Spleen (tissue), 11 donors: Measurements from ENCODE around the gene MATCAP1. TPM values are rescaled to one million over a fixed set of nuclear protein-coding genes. Genes with fewer than 3 reads are reported as not detected.

ENCODE experiments used
- DNase-seq: peaks from one replicate; pipeline ENCODE4 v3.0.0-alpha.2; 2020
- H3K27ac ChIP-seq, 8 donors: fragments of 200-600 bp; sonication (generic) in 7 of 8; 1 replicate in 4 of 8; 2 replicates in 4 of 8; pipeline versions ENCODE4 v1.5.0 to v1.8.0; 2016 to 2021; ENCODE audit warnings: inconsistent platforms in 4 of 8, mild to moderate bottlenecking in 4 of 8, moderate library complexity in 1 of 8
- H3K27me3 ChIP-seq, 7 donors: fragments of 200-600 bp; sonication (generic) in 6 of 7; replicated peaks in 1 of 7; 1 replicate in 4 of 7; 2 replicates in 3 of 7; pipeline versions ENCODE4 v1.5.0 to v1.8.0; 2016 to 2021; ENCODE audit warnings: inconsistent platforms in 3 of 7, mild to moderate bottlenecking in 1 of 7
- H3K36me3 ChIP-seq, 6 donors: fragments of 200-600 bp; sonication (generic) in 5 of 6; 1 replicate in 4 of 6; 2 replicates in 2 of 6; pipeline versions ENCODE4 v1.5.0 to v1.8.0; 2016 to 2021; ENCODE audit warnings: inconsistent platforms in 2 of 6
- H3K4me1 ChIP-seq, 6 donors: fragments of 200-600 bp; sonication (generic) in 5 of 6; 1 replicate in 3 of 6; 2 replicates in 3 of 6; pipeline versions ENCODE4 v1.5.0 to v1.8.0; 2016 to 2021; ENCODE audit warnings: inconsistent platforms in 3 of 6
- H3K4me3 ChIP-seq, 8 donors: fragments of 200-600 bp; sonication (generic) in 7 of 8; 1 replicate in 4 of 8; 2 replicates in 4 of 8; pipeline versions ENCODE4 v1.5.0 to v1.8.0; 2016 to 2021; ENCODE audit warnings: inconsistent platforms in 4 of 8, mild to moderate bottlenecking in 4 of 8, moderate library complexity in 2 of 8
- H3K9me3 ChIP-seq, 8 donors: fragments of 200-600 bp; sonication (generic) in 7 of 8; 1 replicate in 4 of 8; 2 replicates in 4 of 8; pipeline versions ENCODE4 v1.5.0 to v1.8.0; 2016 to 2021; ENCODE audit warnings: inconsistent platforms in 4 of 8
- CTCF ChIP-seq, 11 experiments: fragments of 200-600 bp in 7 of 11; fragments of 450-650 bp in 4 of 11; sonication (generic) in 4 of 11; IDR thresholded peaks in 8 of 11; conservative IDR thresholded peaks in 3 of 11; 1 replicate in 7 of 11; 2 replicates in 4 of 11; pipeline versions ENCODE4 v1.4.0 to v1.8.0; 2016 to 2021; ENCODE audit warnings: antibody characterized with exemption in 11 of 11, inconsistent platforms in 4 of 11, mild to moderate bottlenecking in 1 of 11
- POLR2A ChIP-seq, 3 donors: fragments of 450-650 bp; IDR thresholded peaks; one replicate each; pipeline ENCODE4 v1.5.1; 2017; ENCODE audit warnings: antibody characterized with exemption in 3 of 3, mild to moderate bottlenecking in 1 of 3
- POLR2AphosphoS5 ChIP-seq, 3 donors: sonication (generic); formaldehyde crosslinking; IDR thresholded peaks; one replicate each; pipeline ENCODE4 v1.5.1; 2017; ENCODE audit warnings: antibody characterized with exemption in 3 of 3
- WGBS, 5 donors: extraction: QIAGEN DNeasy Blood & Tissue Kit in 3 of 5; methylation state at CpG; one replicate each; pipeline versions ENCODE4 v1.1.5 to v1.1.7; 2013 to 2018; 5-methylcytosine and 5-hydroxymethylcytosine counted together
- intact Hi-C: fragments of 100-400 bp; cut with DNase I; formaldehyde crosslinking; loops from one replicate; pipeline ENCODE4 v1.15.0; 2023; ENCODE audit warnings: low total_unique reads
- polyA plus RNA-seq, 3 donors: library from polyadenylated mRNA; stranded (reverse); fragments of 200-250 nt; gene quantifications; one replicate each; pipeline ENCODE4 v1.2.1, GENCODE V29; 2013
- total RNA-seq, 7 donors: library from RNA; depleted of rRNA in 3 of 7; stranded (reverse); fragments of >200 nt in 3 of 7; fragmentation: NEBNext Ultra II Directional in 4 of 7; extraction: Animal tissue kit (Norgen Biotek cat#: 25700) in 4 of 7; gene quantifications; one replicate each; pipeline versions ENCODE4 v1.1.0 to v1.2.1, GENCODE V29; 2016 to 2021
- donor health status: healthy with polysubstance abuse.
- donor health status: DM: no; HTN: no; CAD: no; lungs with moderate emphysema.
- donor health status: DM: no; HTN: no; CAD: no.
- donor health status: Bipolar disorder and iron deficiency.
- donor health status: healthy.
- donor health status: DM: no; HTN: no; CAD: no.
- donor health status: DM: yes; HTN: yes; CAD: no.

Gene MATCAP1
- total and polyA plus RNA-seq, 10 donors: 8.9 to 59.4 (median 20.6) TPM

- DNase-seq: no peak
- 85 to 86% (median 86%) methylated on average over 11 to 21 of the region's 21 CpGs for WGBS, 5 donors
Observed at GRCh38 chr16:67207249-67208091, 23.7 kb upstream of the MATCAP1 start.

GRCh38 chr16:67206838-67207248 is 23.1 kb upstream of the MATCAP1 start:
- Histone ChIP-seq H3K9me3 (no peaks in the 10 kb centered on the region), H3K4me1 (peaks cover 0 to 11% (median 0%) of the 10 kb centered on the region in 6 donors), H3K27me3 (no peaks in the 10 kb centered on the region), H3K36me3 (peaks cover 0 to 64% (median 23%) of the 10 kb centered on the region in 6 donors), H3K4me3 (no peak overlapping the region), H3K27ac (no peak overlapping the region)
- WGBS, 5 donors: 94 to 100% (median 96%) methylated on average over 3 of the region's 3 CpGs
- DNase-seq: no peak
- intact Hi-C loops: no loop called here
- TF ChIP-seq POLR2A (IDR thresholded peaks at IDR 0.05): no peak
- no peak for TF ChIP-seq CTCF (IDR thresholded peaks at IDR 0.05 in 8 of 11, conservative IDR thresholded peaks at IDR 0.05 in 3 of 11)
- TF ChIP-seq POLR2AphosphoS5 (IDR thresholded peaks at IDR 0.05): no peak

More at GRCh38 chr16:67207249-67208091, 23.7 kb upstream of the MATCAP1 start:
- intact Hi-C loops: no loop called here
- H3K27me3 ChIP-seq: no peaks in the 10 kb centered on the region
- TF ChIP-seq POLR2A (IDR thresholded peaks at IDR 0.05) (no peak), POLR2AphosphoS5 (IDR thresholded peaks at IDR 0.05) (peak in 2 of 3 donors; percentile 24 to 62)
- H3K4me1 ChIP-seq: peaks cover 0 to 11% (median 0%) of the 10 kb centered on the region in 6 donors
- no peak overlapping the region for H3K4me3 ChIP-seq
- peaks cover 0 to 57% (median 17%) of the 10 kb centered on the region in 6 donors for H3K36me3 ChIP-seq
- no peak overlapping the region for H3K27ac ChIP-seq
- H3K9me3 ChIP-seq: no peaks in the 10 kb centered on the region

GRCh38 chr16:67206129-67206837 is 22.5 kb upstream of the MATCAP1 start:
- H3K9me3 ChIP-seq: no peaks in the 10 kb centered on the region
- H3K27ac ChIP-seq: no peak overlapping the region
- 88 to 97% (median 96%) methylated on average over 7 to 8 of the region's 8 CpGs for WGBS, 5 donors
- no peak for TF ChIP-seq CTCF (IDR thresholded peaks at IDR 0.05 in 8 of 11, conservative IDR thresholded peaks at IDR 0.05 in 3 of 11)
- no peak for TF ChIP-seq POLR2AphosphoS5 (IDR thresholded peaks at IDR 0.05)
- intact Hi-C loops: no loop called here
- no peaks in the 10 kb centered on the region for H3K27me3 ChIP-seq
- peaks cover 0 to 11% (median 0%) of the 10 kb centered on the region in 6 donors for H3K4me1 ChIP-seq
- H3K4me3 ChIP-seq: no peak overlapping the region
- DNase-seq: no peak
- peaks cover 0 to 65% (median 29%) of the 10 kb centered on the region in 6 donors for H3K36me3 ChIP-seq

- Histone ChIP-seq H3K4me3 (no peak overlapping the region), H3K9me3 (no peaks in the 10 kb centered on the region), H3K36me3 (peaks cover 0 to 79% (median 43%) of the 10 kb centered on the region in 6 donors), H3K27ac (no peak overlapping the region), H3K4me1 (peaks cover 0 to 20% (median 0%) of the 10 kb centered on the region in 6 donors), H3K27me3 (no peaks in the 10 kb centered on the region)
- WGBS, 5 donors: 68 to 81% (median 76%) methylated on average over 1 to 4 of the region's 4 CpGs
- no peak for DNase-seq
- intact Hi-C loops: no loop called here
- peak in 2 of 3 donors; percentile 16 to 57 for TF ChIP-seq POLR2AphosphoS5 (IDR thresholded peaks at IDR 0.05)
- no peak for TF ChIP-seq POLR2A (IDR thresholded peaks at IDR 0.05)
Observed at GRCh38 chr16:67204076-67204475, 20.3 kb upstream of the MATCAP1 start.
